Measurements from ENCODE around the gene GLS. TPM values are rescaled to one million over a fixed set of nuclear protein-coding genes. Genes with fewer than 3 reads are reported as not detected.

The GLS gene
- total RNA-seq, 4 donors from 2014 or later: 111 to 139 (median 129) TPM

DNA sequence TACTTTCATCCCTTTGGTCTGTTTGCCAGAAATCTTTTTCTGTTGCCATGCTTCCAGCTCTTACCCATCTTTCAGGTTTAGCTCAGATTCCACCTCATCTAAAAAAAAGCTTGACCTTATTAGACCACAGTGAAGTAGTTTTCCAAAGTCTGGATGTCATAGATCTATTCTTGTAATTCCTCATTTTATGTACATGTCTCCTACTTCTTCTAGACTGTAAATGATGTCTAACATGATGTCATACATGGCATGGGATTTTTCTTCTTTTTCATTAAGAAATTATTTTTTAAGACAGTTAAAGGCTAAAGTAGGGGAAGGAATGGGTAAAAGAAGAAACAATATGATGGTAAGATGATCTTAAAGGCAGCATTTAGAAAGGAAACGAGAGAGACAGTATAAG lies 11.3 kb downstream of the GLS start:
- TF ChIP-seq, protein P1, sequence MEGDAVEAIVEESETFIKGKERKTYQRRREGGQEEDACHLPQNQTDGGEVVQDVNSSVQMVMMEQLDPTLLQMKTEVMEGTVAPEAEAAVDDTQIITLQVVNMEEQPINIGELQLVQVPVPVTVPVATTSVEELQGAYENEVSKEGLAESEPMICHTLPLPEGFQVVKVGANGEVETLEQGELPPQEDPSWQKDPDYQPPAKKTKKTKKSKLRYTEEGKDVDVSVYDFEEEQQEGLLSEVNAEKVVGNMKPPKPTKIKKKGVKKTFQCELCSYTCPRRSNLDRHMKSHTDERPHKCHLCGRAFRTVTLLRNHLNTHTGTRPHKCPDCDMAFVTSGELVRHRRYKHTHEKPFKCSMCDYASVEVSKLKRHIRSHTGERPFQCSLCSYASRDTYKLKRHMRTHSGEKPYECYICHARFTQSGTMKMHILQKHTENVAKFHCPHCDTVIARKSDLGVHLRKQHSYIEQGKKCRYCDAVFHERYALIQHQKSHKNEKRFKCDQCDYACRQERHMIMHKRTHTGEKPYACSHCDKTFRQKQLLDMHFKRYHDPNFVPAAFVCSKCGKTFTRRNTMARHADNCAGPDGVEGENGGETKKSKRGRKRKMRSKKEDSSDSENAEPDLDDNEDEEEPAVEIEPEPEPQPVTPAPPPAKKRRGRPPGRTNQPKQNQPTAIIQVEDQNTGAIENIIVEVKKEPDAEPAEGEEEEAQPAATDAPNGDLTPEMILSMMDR (IDR thresholded peaks at IDR 0.05; ENCODE audit: low read depth): no peak

- TF ChIP-seq, protein P1 (IDR thresholded peaks at IDR 0.05; ENCODE audit: low read depth): no peak
Measured at GRCh38 chr2:190893157-190893556, 12.5 kb downstream of the GLS start.

DNA sequence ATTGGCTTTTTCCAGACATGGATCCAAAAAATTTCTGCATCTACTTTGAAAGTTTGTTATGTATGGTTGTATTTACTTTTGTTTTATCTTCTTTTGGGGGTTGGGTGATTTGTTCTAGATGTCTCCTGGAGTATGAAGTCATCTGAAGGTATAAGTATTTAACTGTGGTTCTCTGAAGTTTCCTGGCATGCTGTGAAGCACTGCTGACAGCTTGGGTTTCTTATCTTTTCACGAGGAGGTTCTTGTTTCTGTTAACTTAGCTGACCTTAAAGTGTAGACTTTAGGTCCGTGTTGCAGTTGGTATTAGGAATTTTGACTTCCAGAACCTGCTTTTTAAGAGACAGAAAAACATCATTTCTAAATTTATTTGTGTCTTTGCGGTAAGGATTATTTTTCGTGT lies 15.9 kb downstream of the GLS start:
- TF ChIP-seq, protein P1 (IDR thresholded peaks at IDR 0.05; ENCODE audit: low read depth): no peak

DNA sequence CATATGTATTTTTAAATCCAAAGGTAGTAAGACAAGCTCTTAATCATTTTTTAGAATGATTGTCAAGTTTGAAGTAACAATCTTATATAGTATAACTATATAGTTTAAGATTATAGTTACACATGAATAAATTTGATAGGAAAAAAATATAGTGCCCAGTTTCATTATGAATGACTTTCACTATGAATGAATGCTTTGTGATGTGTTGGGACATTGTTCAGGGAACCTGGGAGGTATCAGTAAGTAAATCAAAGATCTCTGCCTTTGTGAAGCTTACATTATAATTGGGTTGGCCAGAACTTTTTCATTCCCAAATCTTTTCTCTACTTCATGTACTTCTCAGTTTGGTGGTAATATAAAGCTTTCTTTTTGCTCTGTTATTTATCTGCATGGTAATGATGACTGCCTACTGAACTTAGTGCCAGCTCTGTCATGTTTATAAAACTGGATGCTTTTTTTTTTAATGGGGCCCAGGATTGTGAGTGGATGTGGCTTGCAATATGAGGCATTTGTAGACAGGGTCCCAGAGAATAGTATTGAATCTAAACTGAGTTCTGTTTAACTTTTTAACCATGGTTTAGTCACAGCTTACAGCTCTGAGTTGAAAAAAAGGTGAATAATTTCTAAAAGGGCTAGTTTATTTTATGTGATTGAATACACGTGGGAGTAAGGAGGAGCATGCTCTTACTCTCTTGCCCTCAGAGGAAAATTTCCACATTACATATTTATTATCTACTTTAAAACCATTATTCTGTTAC lies 23.3 kb downstream of the GLS start:
- TF ChIP-seq, protein P1 (IDR thresholded peaks at IDR 0.05; ENCODE audit: low read depth): no peak

GRCh38 chr2:190904640-190905261 lies 24.1 kb downstream of the GLS start:
- TF ChIP-seq, protein P1 (IDR thresholded peaks at IDR 0.05; ENCODE audit: low read depth): no peak

DNA sequence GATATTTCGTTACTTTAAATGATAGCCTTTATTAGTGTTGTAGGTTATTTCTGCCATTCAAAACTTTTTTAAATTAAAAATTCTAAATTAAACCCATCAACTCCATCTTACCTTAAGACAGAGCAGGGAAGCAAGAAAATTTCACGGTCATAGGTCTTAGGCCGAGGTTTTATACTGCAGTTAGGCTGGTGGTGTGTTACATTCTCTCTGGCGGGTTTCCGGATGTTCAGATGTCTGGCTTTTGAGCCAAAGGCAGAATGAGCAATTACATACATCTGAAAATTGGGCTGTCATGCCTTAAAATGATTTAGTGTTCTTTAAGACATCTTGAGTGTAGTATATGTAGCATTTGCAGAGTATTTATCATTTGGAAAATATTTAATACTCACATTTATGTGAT lies 27.9 kb downstream of the GLS start:
- TF ChIP-seq, protein P1 (IDR thresholded peaks at IDR 0.05; ENCODE audit: low read depth): no peak

- TF ChIP-seq, protein P1 (IDR thresholded peaks at IDR 0.05; ENCODE audit: low read depth): no peak
Measured at GRCh38 chr2:190909680-190910079, 29.1 kb downstream of the GLS start.

All from subcutaneous adipose tissue (tissue), 4 donors.